Kidney epithelial cell (primary cell): Measurements from ENCODE around the gene SPTBN4. TPM values are rescaled to one million over a fixed set of nuclear protein-coding genes. Genes with fewer than 3 reads are reported as not detected.

Source experiments
- DNase-seq: peaks from one replicate; pipeline ENCODE4 v3.0.0-alpha.2; 2010; ENCODE audit warnings: low read depth
- H3K27me3 ChIP-seq: 2 replicates; pipeline ENCODE4 v1.6.0; 2011; ENCODE audit warnings: low read length; ENCODE audit not compliant: control insufficient read depth, insufficient read depth
- H3K36me3 ChIP-seq: 2 replicates; pipeline ENCODE4 v1.5.1; 2011; ENCODE audit warnings: low read length; ENCODE audit not compliant: control insufficient read depth, insufficient read depth
- H3K4me3 ChIP-seq: 2 replicates; pipeline ENCODE4 v1.5.1; 2011; ENCODE audit warnings: low read depth, mild to moderate bottlenecking, control low read depth, low read length
- total RNA-seq: library from RNA; depleted of rRNA; stranded (reverse); fragments of >200 nt; gene quantifications from 2 replicates; pipeline ENCODE4 v1.2.3, GENCODE V29; 2015
- TF ChIP-seq, protein P1 (sequence below): IDR thresholded peaks from 2 replicates; pipeline ENCODE4 v1.5.1; 2011; ENCODE audit warnings: mild to moderate bottlenecking, moderate library complexity, low read length, control low read depth, inconsistent platforms; ENCODE audit not compliant: insufficient read depth, poor library complexity, severe bottlenecking

The SPTBN4 gene
- total RNA-seq, 1 donor from 2014 or later: 2.4 TPM

DNA sequence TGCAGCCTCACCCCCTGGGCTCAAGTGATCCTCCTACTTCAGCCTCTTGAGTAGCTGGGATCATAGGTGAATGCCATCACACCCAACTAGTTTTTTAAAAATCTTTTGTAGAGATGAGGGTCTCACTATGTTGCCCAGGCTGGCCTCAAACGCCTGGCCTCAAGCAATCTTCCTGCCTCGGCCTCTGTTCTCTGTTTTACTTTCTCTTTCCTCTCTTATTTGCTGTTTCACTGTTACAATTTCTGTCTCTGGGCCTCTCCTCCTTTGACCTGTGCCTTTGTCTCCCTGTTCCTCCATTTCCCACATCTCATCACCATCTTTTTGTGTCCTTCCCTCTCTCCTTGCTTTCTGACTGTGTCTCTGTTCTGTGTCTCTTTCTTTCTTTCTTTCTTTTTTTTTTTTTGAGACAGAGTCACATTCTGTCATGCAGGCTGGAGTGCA, 119.2 kb downstream of the SPTBN4 start:
- DNase-seq: no peak
- H3K27me3 ChIP-seq: no peaks in the 10 kb centered on the region
- H3K36me3 ChIP-seq: no peaks in the 10 kb centered on the region
- H3K4me3 ChIP-seq: no peak overlapping the region
- TF ChIP-seq, protein P1, sequence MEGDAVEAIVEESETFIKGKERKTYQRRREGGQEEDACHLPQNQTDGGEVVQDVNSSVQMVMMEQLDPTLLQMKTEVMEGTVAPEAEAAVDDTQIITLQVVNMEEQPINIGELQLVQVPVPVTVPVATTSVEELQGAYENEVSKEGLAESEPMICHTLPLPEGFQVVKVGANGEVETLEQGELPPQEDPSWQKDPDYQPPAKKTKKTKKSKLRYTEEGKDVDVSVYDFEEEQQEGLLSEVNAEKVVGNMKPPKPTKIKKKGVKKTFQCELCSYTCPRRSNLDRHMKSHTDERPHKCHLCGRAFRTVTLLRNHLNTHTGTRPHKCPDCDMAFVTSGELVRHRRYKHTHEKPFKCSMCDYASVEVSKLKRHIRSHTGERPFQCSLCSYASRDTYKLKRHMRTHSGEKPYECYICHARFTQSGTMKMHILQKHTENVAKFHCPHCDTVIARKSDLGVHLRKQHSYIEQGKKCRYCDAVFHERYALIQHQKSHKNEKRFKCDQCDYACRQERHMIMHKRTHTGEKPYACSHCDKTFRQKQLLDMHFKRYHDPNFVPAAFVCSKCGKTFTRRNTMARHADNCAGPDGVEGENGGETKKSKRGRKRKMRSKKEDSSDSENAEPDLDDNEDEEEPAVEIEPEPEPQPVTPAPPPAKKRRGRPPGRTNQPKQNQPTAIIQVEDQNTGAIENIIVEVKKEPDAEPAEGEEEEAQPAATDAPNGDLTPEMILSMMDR: no peak

- H3K27me3 ChIP-seq: no peaks in the 10 kb centered on the region
- TF ChIP-seq, protein P1: no peak
- no peaks in the 10 kb centered on the region for H3K36me3 ChIP-seq
- no peak for DNase-seq
- H3K4me3 ChIP-seq: no peak overlapping the region
Measured at GRCh38 chr19:40586611-40587010, 119.8 kb downstream of the SPTBN4 start.

- H3K36me3 ChIP-seq: no peaks in the 10 kb centered on the region
- TF ChIP-seq, protein P1: no peak
- H3K27me3 ChIP-seq: no peaks in the 10 kb centered on the region
- no peak overlapping the region for H3K4me3 ChIP-seq
- DNase-seq: no peak
Measured at GRCh38 chr19:40588110-40588854, 121.5 kb downstream of the SPTBN4 start.

DNA sequence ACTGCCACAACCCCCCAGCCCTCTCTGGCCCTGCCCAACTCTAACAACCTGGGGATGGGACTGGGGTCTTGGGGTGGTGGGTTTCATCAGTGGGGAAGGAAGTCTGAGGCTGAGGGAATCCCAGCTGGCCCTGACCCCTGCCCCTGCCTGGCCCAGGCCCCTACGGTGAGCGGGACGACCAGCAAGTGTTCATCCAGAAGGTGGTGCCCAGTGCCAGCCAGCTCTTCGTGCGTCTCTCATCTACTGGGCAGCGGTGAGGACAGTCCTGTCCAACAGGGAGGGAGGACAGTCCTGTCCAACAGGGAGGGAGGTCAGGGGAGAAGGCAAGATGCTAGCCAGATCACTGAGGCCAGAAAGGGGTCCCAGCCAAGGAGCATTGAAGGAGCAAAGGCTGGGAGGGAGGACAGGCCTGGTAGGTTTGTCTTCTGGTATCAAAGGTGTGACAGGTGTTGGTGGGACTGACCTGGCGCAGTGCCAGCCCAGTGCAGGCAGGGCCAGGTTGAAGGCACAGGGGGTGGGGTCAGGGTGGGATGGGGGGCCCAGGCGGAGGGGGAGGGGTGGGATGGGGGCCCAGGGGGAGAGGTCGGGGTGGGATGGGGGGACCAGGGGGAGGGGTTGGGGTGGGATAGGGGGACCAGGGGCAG, 122.2 kb downstream of the SPTBN4 start:
- TF ChIP-seq, protein P1: no peak
- no peak overlapping the region for H3K4me3 ChIP-seq

DNA sequence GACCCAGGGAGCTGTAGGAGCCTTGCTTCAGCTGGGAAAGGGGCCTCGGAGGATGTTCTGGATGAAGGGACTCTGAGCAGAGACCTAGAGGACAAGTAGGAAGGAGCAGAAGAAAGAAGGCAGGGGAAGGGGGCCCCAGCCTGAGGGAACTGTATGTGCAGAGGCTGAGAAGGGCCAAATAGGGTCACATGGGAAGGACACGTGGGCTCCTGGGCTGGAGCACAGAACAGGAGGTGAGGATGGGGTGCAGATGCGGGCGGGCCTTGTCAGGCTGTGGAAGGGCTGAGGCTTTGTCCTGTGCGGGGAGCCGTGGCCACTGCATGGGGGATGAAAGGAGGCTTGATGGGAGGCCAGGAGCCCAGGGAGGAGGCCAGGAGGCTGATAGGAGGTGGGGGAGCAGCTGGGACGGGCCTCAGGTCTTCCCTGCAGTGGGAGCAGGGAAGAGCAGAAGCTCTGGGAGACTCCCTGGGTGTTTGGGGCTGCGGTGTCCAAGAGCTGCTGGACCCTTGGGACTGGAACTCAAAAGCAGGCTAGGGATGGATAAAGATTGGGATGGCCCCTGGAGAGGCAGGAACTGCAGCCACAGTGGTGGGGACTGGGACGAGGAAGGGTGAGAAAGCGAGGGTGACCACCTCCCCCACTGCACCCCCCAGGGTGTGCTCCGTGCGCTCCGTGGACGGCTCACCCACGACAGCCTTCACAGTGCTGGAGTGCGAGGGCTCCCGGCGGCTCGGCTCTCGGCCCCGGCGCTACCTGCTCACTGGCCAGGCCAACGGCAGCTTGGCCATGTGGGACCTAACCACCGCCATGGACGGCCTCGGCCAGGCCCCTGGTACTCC, 123.0 kb downstream of the SPTBN4 start:
- DNase-seq: no peak
- H3K4me3 ChIP-seq: no peak overlapping the region
- no peaks in the 10 kb centered on the region for H3K36me3 ChIP-seq
- no peaks in the 10 kb centered on the region for H3K27me3 ChIP-seq
- TF ChIP-seq, protein P1: no peak

More for the DNA sequence above, 122.2 kb downstream of the SPTBN4 start:
- DNase-seq: no peak
- Histone ChIP-seq H3K36me3 (no peaks in the 10 kb centered on the region), H3K27me3 (no peaks in the 10 kb centered on the region)
